ENCODE data around the gene HTR4. TPM values are rescaled to one million over a fixed set of nuclear protein-coding genes. Genes with fewer than 3 reads are reported as not detected.

HTR4 gene
- polyA plus RNA-seq, 1 donor from 2014 or later: not detected

GRCh38 chr5:148635321-148636083 lies 18.8 kb downstream of the HTR4 start:
- H3K4me2 ChIP-seq (ENCODE audit: low read length): no peak overlapping the region
- no peak overlapping the region for H2AFZ ChIP-seq (ENCODE audit: low read depth, low read length)
- no peaks in the 10 kb centered on the region for H3K79me2 ChIP-seq (replicated peaks; ENCODE audit: insufficient read depth, low read length)
- H3K4me3 ChIP-seq (ENCODE audit: low read length): no peak overlapping the region
- no peaks in the 10 kb centered on the region for H3K9me3 ChIP-seq (ENCODE audit: low read length)
- TF ChIP-seq SMC3 (conservative IDR thresholded peaks at IDR 0.05; ENCODE audit: poor library complexity) (no peak), EP300 (conservative IDR thresholded peaks at IDR 0.05; ENCODE audit: poor library complexity, severe bottlenecking) (no peak), POLR2AphosphoS5 (IDR thresholded peaks at IDR 0.05) (no peak), EZH2 (IDR thresholded peaks at IDR 0.05; ENCODE audit: borderline replicate concordance, insufficient read depth, low read length, poor library complexity, severe bottlenecking) (no peak), TAF1 (IDR thresholded peaks at IDR 0.05; ENCODE audit: low read depth) (no peak), MXI1 (conservative IDR thresholded peaks at IDR 0.05; ENCODE audit: poor library complexity, severe bottlenecking) (no peak), REST (IDR thresholded peaks at IDR 0.05; ENCODE audit: borderline replicate concordance) (no peak), RAD21 (conservative IDR thresholded peaks at IDR 0.05) (no peak), CTCF (IDR thresholded peaks at IDR 0.05; ENCODE audit: poor library complexity, severe bottlenecking) (no peak)
- H3K9me2 ChIP-seq (ENCODE audit: insufficient read depth, low read length): no peaks in the 10 kb centered on the region
- H3K27me3 ChIP-seq (ENCODE audit: insufficient read depth, low read depth, low read length): no peaks in the 10 kb centered on the region
- no peaks in the 10 kb centered on the region for H3K36me3 ChIP-seq (ENCODE audit: insufficient read depth, low read length)
- no peaks in the 10 kb centered on the region for H4K20me1 ChIP-seq (ENCODE audit: insufficient read depth)
- no peak overlapping the region for H3K9ac ChIP-seq (ENCODE audit: low read length)
- H3F3A ChIP-seq (ENCODE audit: insufficient read depth, low read length, poor library complexity, severe bottlenecking): no peaks in the 10 kb centered on the region
- H3K27ac ChIP-seq (ENCODE audit: low read length): no peak overlapping the region

DNA sequence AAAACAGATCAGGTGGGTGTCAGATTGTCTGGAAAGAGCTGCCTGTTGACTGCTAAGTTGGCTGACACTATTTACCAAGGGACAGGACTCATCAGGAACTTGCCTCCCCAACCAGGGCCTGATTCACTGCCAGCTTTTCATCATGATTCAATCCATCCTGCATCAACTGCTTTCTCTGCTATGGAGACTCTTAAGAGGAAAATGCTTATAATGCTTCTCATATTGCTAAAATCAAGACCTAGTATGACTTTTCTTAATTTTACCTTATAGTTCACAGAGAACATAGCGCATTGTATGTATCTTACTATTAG lies 21.3 kb downstream of the HTR4 start:
- Histone ChIP-seq H3K9ac (ENCODE audit: low read length) (no peak overlapping the region), H3K36me3 (ENCODE audit: insufficient read depth, low read length) (no peaks in the 10 kb centered on the region), H3K9me2 (ENCODE audit: insufficient read depth, low read length) (no peaks in the 10 kb centered on the region), H3K79me2 (replicated peaks; ENCODE audit: insufficient read depth, low read length) (no peaks in the 10 kb centered on the region), H3K4me2 (ENCODE audit: low read length) (no peak overlapping the region), H4K20me1 (ENCODE audit: insufficient read depth) (no peaks in the 10 kb centered on the region), H3K27ac (ENCODE audit: low read length) (no peak overlapping the region), H3K9me3 (ENCODE audit: low read length) (no peaks in the 10 kb centered on the region), H3K27me3 (ENCODE audit: insufficient read depth, low read depth, low read length) (no peaks in the 10 kb centered on the region), H3K4me3 (ENCODE audit: low read length) (no peak overlapping the region), H2AFZ (ENCODE audit: low read depth, low read length) (no peak overlapping the region), H3F3A (ENCODE audit: insufficient read depth, low read length, poor library complexity, severe bottlenecking) (no peaks in the 10 kb centered on the region)
- TF ChIP-seq CTCF (IDR thresholded peaks at IDR 0.05; ENCODE audit: poor library complexity, severe bottlenecking) (no peak), EZH2 (IDR thresholded peaks at IDR 0.05; ENCODE audit: borderline replicate concordance, insufficient read depth, low read length, poor library complexity, severe bottlenecking) (no peak), RAD21 (conservative IDR thresholded peaks at IDR 0.05) (no peak), REST (IDR thresholded peaks at IDR 0.05; ENCODE audit: borderline replicate concordance) (no peak), TAF1 (IDR thresholded peaks at IDR 0.05; ENCODE audit: low read depth) (no peak), MXI1 (conservative IDR thresholded peaks at IDR 0.05; ENCODE audit: poor library complexity, severe bottlenecking) (no peak), EP300 (conservative IDR thresholded peaks at IDR 0.05; ENCODE audit: poor library complexity, severe bottlenecking) (no peak), SMC3 (conservative IDR thresholded peaks at IDR 0.05; ENCODE audit: poor library complexity) (no peak), POLR2AphosphoS5 (IDR thresholded peaks at IDR 0.05) (no peak)

Data from neural cell (in vitro differentiated cells).